Calu3 (cell line): ENCODE results near the gene HCN2. TPM values are rescaled to one million over a fixed set of nuclear protein-coding genes. Genes with fewer than 3 reads are reported as not detected.
"Not testable (repeated sequence)": the region's sequence is repeated elsewhere in the genome, so short reads cannot be mapped to it uniquely, and the experiment has no call there.

Source experiments
- BruUV-seq: library from RNA; stranded (reverse); fragments of 400-500 nt; replicated peaks from 2 replicates; lab custom pipeline; 2021; lab: Mats Ljungman, UMichigan
- CTCF ChIA-PET: fragments of 300-600 bp; sonication (Branson Sonifier 250); formaldehyde crosslinking; loops from one replicate; lab custom pipeline; 2022; ENCODE audit warnings: antibody characterized with exemption; lab: Charles Lee
- DNase-seq: peaks from one replicate; pipeline ENCODE4 v3.0.0; 2022
- H3K27ac Mint-ChIP-seq: one replicate; pipeline ENCODE4 v1.8.0; 2022; ENCODE audit warnings: mixed read lengths; ENCODE audit not compliant: unreplicated experiment
- H3K27me3 Mint-ChIP-seq: one replicate; pipeline ENCODE4 v1.8.0; 2022; ENCODE audit warnings: mixed read lengths; ENCODE audit not compliant: unreplicated experiment
- H3K36me3 Mint-ChIP-seq: one replicate; pipeline ENCODE4 v1.8.0; 2022; ENCODE audit warnings: mild to moderate bottlenecking, moderate library complexity, mixed read lengths; ENCODE audit not compliant: insufficient read depth, unreplicated experiment
- H3K4me1 Mint-ChIP-seq: one replicate; pipeline ENCODE4 v1.8.0; 2022; ENCODE audit warnings: mild to moderate bottlenecking, low read depth, mixed read lengths; ENCODE audit not compliant: unreplicated experiment
- H3K4me3 Mint-ChIP-seq: one replicate; pipeline ENCODE4 v1.8.0; 2022; ENCODE audit warnings: mild to moderate bottlenecking, low read depth, moderate library complexity, mixed read lengths; ENCODE audit not compliant: unreplicated experiment
- H3K9me3 Mint-ChIP-seq: one replicate; pipeline ENCODE4 v1.8.0; 2022; ENCODE audit warnings: low read depth, mixed read lengths; ENCODE audit not compliant: unreplicated experiment
- CTCF ChIP-seq: fragments of 200-600 bp; IDR thresholded peaks from one replicate; pipeline ENCODE4 v1.8.0; 2022; ENCODE audit warnings: antibody characterized with exemption; ENCODE audit not compliant: unreplicated experiment
- intact Hi-C: fragments of 100-400 bp; cut with micrococcal nuclease; formaldehyde crosslinking; loops from one replicate; pipeline ENCODE4 v1.10.0; 2022; ENCODE audit not compliant: unreplicated experiment
- total RNA-seq: library from RNA; stranded (reverse); gene quantifications from 2 replicates; pipeline ENCODE4 v1.2.3, GENCODE V29; 2022

The HCN2 gene
- total RNA-seq, 1 experiment from 2014 or later: 0.09 TPM

- DNase-seq: no peak
- CTCF ChIA-PET: no interaction called here
- no TSS peak for BruUV-seq
- no peak overlapping the region for H3K27ac Mint-ChIP-seq
- no peak overlapping the region for H3K4me3 Mint-ChIP-seq
- intact Hi-C loops: no loop called here
- no peaks in the 10 kb centered on the region for H3K9me3 Mint-ChIP-seq
- no peak for TF ChIP-seq CTCF
- H3K27me3 Mint-ChIP-seq: no peaks in the 10 kb centered on the region
- H3K36me3 Mint-ChIP-seq: peaks cover 53% of the 10 kb centered on the region
- H3K4me1 Mint-ChIP-seq: no peaks in the 10 kb centered on the region
Measured at GRCh38 chr19:628168-628567, 38.5 kb downstream of the HCN2 start.

- BruUV-seq, intact Hi-C loops, H3K27me3 Mint-ChIP-seq, H3K27ac Mint-ChIP-seq, H3K4me3 Mint-ChIP-seq, H3K9me3 Mint-ChIP-seq, CTCF ChIA-PET, DNase-seq, H3K4me1 Mint-ChIP-seq: not testable (repeated sequence)
- peaks cover 61% of the 10 kb centered on the region for H3K36me3 Mint-ChIP-seq
Measured at GRCh38 chr19:629515-629914, 39.8 kb downstream of the HCN2 start.

GRCh38 chr19:629961-630714, 40.5 kb downstream of the HCN2 start:
- intact Hi-C loops: no loop called here
- Mint-ChIP-seq H3K9me3 (no peaks in the 10 kb centered on the region), H3K36me3 (peaks cover 60% of the 10 kb centered on the region), H3K4me3 (no peak overlapping the region), H3K27me3 (no peaks in the 10 kb centered on the region), H3K4me1 (no peaks in the 10 kb centered on the region), H3K27ac (no peak overlapping the region)
- BruUV-seq: no TSS peak
- CTCF ChIA-PET: no interaction called here
- DNase-seq: no peak
- no peak for TF ChIP-seq CTCF

DNA sequence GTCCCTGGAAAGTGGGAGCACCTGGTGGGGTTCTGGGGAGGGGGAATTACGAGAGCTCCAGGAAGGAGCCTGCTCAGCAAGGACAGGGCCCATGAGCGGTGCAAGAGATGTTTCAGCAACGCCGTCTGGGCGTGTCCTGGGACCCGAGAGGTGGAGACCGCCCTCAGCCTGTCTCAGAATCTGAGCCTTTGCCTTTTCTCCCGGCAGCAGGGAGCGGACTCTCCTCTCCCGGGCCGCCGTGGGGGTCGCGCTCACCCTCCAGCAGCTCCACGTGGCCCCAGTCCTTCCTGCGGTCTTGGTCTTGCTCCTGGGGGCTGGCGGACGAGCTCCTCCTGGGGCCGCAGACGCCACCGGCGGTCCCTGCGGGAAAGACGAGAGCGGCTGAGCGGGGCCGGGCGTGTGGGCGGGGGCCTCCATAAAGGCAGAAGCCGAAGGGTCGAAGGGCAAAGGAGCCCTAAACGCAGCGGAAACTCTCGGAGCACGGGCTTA, 42.9 kb downstream of the HCN2 start:
- peak overlapping the region; percentile 88 for H3K4me3 Mint-ChIP-seq
- H3K36me3 Mint-ChIP-seq: peaks cover 46% of the 10 kb centered on the region
- intact Hi-C loops: no loop called here
- no peak for TF ChIP-seq CTCF
- peak overlapping the region; percentile 86 for H3K27ac Mint-ChIP-seq
- H3K27me3 Mint-ChIP-seq: no peaks in the 10 kb centered on the region
- no peaks in the 10 kb centered on the region for H3K9me3 Mint-ChIP-seq
- CTCF ChIA-PET: no interaction called here
- DNase-seq: peak; percentile 25
- BruUV-seq: no TSS peak
- H3K4me1 Mint-ChIP-seq: no peaks in the 10 kb centered on the region
